SJSA1 (cell line): ENCODE results near the gene SOWAHD. TPM values are rescaled to one million over a fixed set of nuclear protein-coding genes. Genes with fewer than 3 reads are reported as not detected.

ENCODE experiments used
- total RNA-seq: library from RNA; depleted of rRNA; stranded (reverse); fragments of >200 nt; shearing (Covaris generic); gene quantifications from 2 replicates; pipeline ENCODE4 v1.2.3, GENCODE V29; 2014; rRNA removed

The SOWAHD gene
- total RNA-seq, 1 experiment from 2014 or later: 1.6 TPM

Other genes with a start within 250 kb of the SOWAHD start
- 58.1 and 68.8 TPM in 2 replicates for gene STEEP1, start 193.2 kb upstream of the SOWAHD start, total RNA-seq
- 46.0 and 60.0 TPM in 2 replicates for gene UBE2A, start 184.0 kb upstream of the SOWAHD start, total RNA-seq
- 3.1 and 4.7 TPM in 2 replicates for gene NKRF, start 152.2 kb upstream of the SOWAHD start, total RNA-seq
- gene SEPTIN6, start 65.4 kb upstream of the SOWAHD start, total RNA-seq: 12.9 and 21.2 TPM in 2 replicates
- gene RPL39, start 33.0 kb downstream of the SOWAHD start, total RNA-seq: 2,665 and 4,330 TPM in 2 replicates
- 3.4 and 6.2 TPM in 2 replicates for gene UPF3B, start 94.4 kb downstream of the SOWAHD start, total RNA-seq
- gene RNF113A, start 113.1 kb downstream of the SOWAHD start, total RNA-seq: 14.8 and 15.8 TPM in 2 replicates
- gene NDUFA1, start 113.2 kb downstream of the SOWAHD start, total RNA-seq: 82.7 and 118 TPM in 2 replicates
- gene AKAP14, start 137.3 kb downstream of the SOWAHD start, total RNA-seq: not detected in 2 replicates
- 4.2 and 7.3 TPM in 2 replicates for gene NKAP, start 185.2 kb downstream of the SOWAHD start, total RNA-seq